NCI-H524 treated with DMSO at 0.1 percent for 48 hours (cell line): ENCODE measurements around the gene EFNB2.

ENCODE experiments used
- DNase-seq: peaks from one replicate; lab custom pipeline; 2025; lab: John Stamatoyannopoulos, UW

Gene EFNB2

GRCh38 chr13:106500445-106500844 is 35.0 kb downstream of the EFNB2 start:
- no peak for DNase-seq

GRCh38 chr13:106499896-106500295 is 35.6 kb downstream of the EFNB2 start:
- DNase-seq: no peak

GRCh38 chr13:106499113-106499512 is 36.3 kb downstream of the EFNB2 start:
- no peak for DNase-seq

- no peak for DNase-seq
Observed at GRCh38 chr13:106498571-106498970, 36.9 kb downstream of the EFNB2 start.

GRCh38 chr13:106498158-106498557 is 37.3 kb downstream of the EFNB2 start:
- DNase-seq: no peak

- no peak for DNase-seq
Observed at GRCh38 chr13:106497079-106497478, 38.4 kb downstream of the EFNB2 start.

- DNase-seq: no peak
Observed at GRCh38 chr13:106496072-106496997, 39.1 kb downstream of the EFNB2 start.

GRCh38 chr13:106494936-106495335 is 40.5 kb downstream of the EFNB2 start:
- DNase-seq: no peak

- DNase-seq: no peak
Observed at GRCh38 chr13:106494506-106494905, 41.0 kb downstream of the EFNB2 start.

GRCh38 chr13:106493533-106494220 is 41.8 kb downstream of the EFNB2 start:
- DNase-seq: no peak

- DNase-seq: no peak
Observed at GRCh38 chr13:106492588-106493475, 42.6 kb downstream of the EFNB2 start.

GRCh38 chr13:106491928-106492587 is 43.4 kb downstream of the EFNB2 start:
- DNase-seq: no peak

GRCh38 chr13:106491463-106491862 is 44.0 kb downstream of the EFNB2 start:
- DNase-seq: no peak

GRCh38 chr13:106490569-106491321 is 44.7 kb downstream of the EFNB2 start:
- DNase-seq: no peak

- no peak for DNase-seq
Observed at GRCh38 chr13:106489849-106490568, 45.5 kb downstream of the EFNB2 start.

GRCh38 chr13:106488686-106489085 is 46.8 kb downstream of the EFNB2 start:
- no peak for DNase-seq

GRCh38 chr13:106488076-106488475 is 47.4 kb downstream of the EFNB2 start:
- DNase-seq: no peak

- no peak for DNase-seq
Observed at GRCh38 chr13:106487129-106487528, 48.3 kb downstream of the EFNB2 start.

GRCh38 chr13:106486287-106486686 is 49.2 kb downstream of the EFNB2 start:
- no peak for DNase-seq

- DNase-seq: no peak
Observed at GRCh38 chr13:106484537-106485193, 50.8 kb downstream of the EFNB2 start.
